ENCODE measurements around the gene TRIP10. TPM values are rescaled to one million over a fixed set of nuclear protein-coding genes. Genes with fewer than 3 reads are reported as not detected.

Gene TRIP10
- total RNA-seq, 1 experiment from 2014 or later = 107 TPM

- H3K27me3 ChIP-seq (replicated peaks; ENCODE audit: control insufficient read depth, insufficient read depth, low read length) = no peaks in the 10 kb centered on the region
- no peak overlapping the region for H3K4me3 Mint-ChIP-seq (ENCODE audit: unreplicated experiment)
- intact Hi-C loops (cut with micrococcal nuclease; ENCODE audit: unreplicated experiment) = no loop called here
- H3K4me1 Mint-ChIP-seq (ENCODE audit: low read depth, unreplicated experiment) = peaks cover 18% of the 10 kb centered on the region
- H3K9me3 ChIP-seq = no peaks in the 10 kb centered on the region
- peaks cover 15% of the 10 kb centered on the region for H3K9me3 Mint-ChIP-seq (ENCODE audit: unreplicated experiment)
- DNase-seq = no peak
- no TSS peak for BruUV-seq (replicated peaks)
- no peak overlapping the region for H3K27ac Mint-ChIP-seq (ENCODE audit: unreplicated experiment)
- peaks cover 11% of the 10 kb centered on the region for H3K4me1 ChIP-seq
- ChIA-PET POLR2A (no interaction called here), CTCF (no interaction called here)
- H3K27me3 Mint-ChIP-seq (ENCODE audit: insufficient read depth, unreplicated experiment) = no peaks in the 10 kb centered on the region
- TF ChIP-seq CTCF (IDR thresholded peaks at IDR 0.05; ENCODE audit: insufficient read depth in 1 of 2, low read depth in 1 of 2, low read length in 1 of 2, severe bottlenecking in 1 of 2, unreplicated experiment in 1 of 2) = no peak
- no peak overlapping the region for H3K4me3 ChIP-seq (ENCODE audit: low read depth, low read length)
- H3K36me3 Mint-ChIP-seq (ENCODE audit: insufficient read depth, unreplicated experiment) = peaks cover 6% of the 10 kb centered on the region
- no peaks in the 10 kb centered on the region for H3K36me3 ChIP-seq (ENCODE audit: control insufficient read depth, insufficient read depth, low read length)
These were observed 20.0 kb upstream of the TRIP10 start for GRCh38 chr19:6719540-6719861.

GRCh38 chr19:6719992-6720368 is 19.5 kb upstream of the TRIP10 start:
- Mint-ChIP-seq H3K4me1 (ENCODE audit: low read depth, unreplicated experiment) (peaks cover 18% of the 10 kb centered on the region), H3K27me3 (ENCODE audit: insufficient read depth, unreplicated experiment) (no peaks in the 10 kb centered on the region), H3K9me3 (ENCODE audit: unreplicated experiment) (peaks cover 15% of the 10 kb centered on the region), H3K36me3 (ENCODE audit: insufficient read depth, unreplicated experiment) (peaks cover 6% of the 10 kb centered on the region), H3K27ac (ENCODE audit: unreplicated experiment) (no peak overlapping the region), H3K4me3 (ENCODE audit: unreplicated experiment) (no peak overlapping the region)
- H3K9me3 ChIP-seq = no peaks in the 10 kb centered on the region
- no peak overlapping the region for H3K4me3 ChIP-seq (ENCODE audit: low read depth, low read length)
- TSS peak; percentile 66 for BruUV-seq (replicated peaks)
- H3K4me1 ChIP-seq = peaks cover 11% of the 10 kb centered on the region
- no peaks in the 10 kb centered on the region for H3K27me3 ChIP-seq (replicated peaks; ENCODE audit: control insufficient read depth, insufficient read depth, low read length)
- H3K36me3 ChIP-seq (ENCODE audit: control insufficient read depth, insufficient read depth, low read length) = no peaks in the 10 kb centered on the region
- no peak for DNase-seq
- POLR2A ChIA-PET = interaction anchor here (0.5 kb wide), 1 partner anchor 32 kb away, joined by 3 read pairs; no protein-coding TSS in a partner anchor
- intact Hi-C loops (cut with micrococcal nuclease; ENCODE audit: unreplicated experiment) = no loop called here
- no peak for TF ChIP-seq CTCF (IDR thresholded peaks at IDR 0.05; ENCODE audit: insufficient read depth in 1 of 2, low read depth in 1 of 2, low read length in 1 of 2, severe bottlenecking in 1 of 2, unreplicated experiment in 1 of 2)
- CTCF ChIA-PET = no interaction called here

- no peaks in the 10 kb centered on the region for H3K27me3 Mint-ChIP-seq (ENCODE audit: insufficient read depth, unreplicated experiment)
- ChIA-PET POLR2A (interaction anchor here (0.5 kb wide), 1 partner anchor 32 kb away, joined by 3 read pairs; no protein-coding TSS in a partner anchor), CTCF (no interaction called here)
- DNase-seq = peak; percentile 32 to 63
- no TSS peak for BruUV-seq (replicated peaks)
- TF ChIP-seq CTCF (IDR thresholded peaks at IDR 0.05; ENCODE audit: insufficient read depth in 1 of 2, low read depth in 1 of 2, low read length in 1 of 2, severe bottlenecking in 1 of 2, unreplicated experiment in 1 of 2) = no peak
- H3K4me3 Mint-ChIP-seq (ENCODE audit: unreplicated experiment) = no peak within 1 kb of the TSS
- peaks cover 6% of the 10 kb centered on the region for H3K36me3 Mint-ChIP-seq (ENCODE audit: insufficient read depth, unreplicated experiment)
- peaks cover 11% of the 10 kb centered on the region for H3K4me1 ChIP-seq
- no peaks in the 10 kb centered on the region for H3K36me3 ChIP-seq (ENCODE audit: control insufficient read depth, insufficient read depth, low read length)
- no peaks in the 10 kb centered on the region for H3K27me3 ChIP-seq (replicated peaks; ENCODE audit: control insufficient read depth, insufficient read depth, low read length)
- no peak within 1 kb of the TSS for H3K27ac Mint-ChIP-seq (ENCODE audit: unreplicated experiment)
- H3K4me1 Mint-ChIP-seq (ENCODE audit: low read depth, unreplicated experiment) = peaks cover 18% of the 10 kb centered on the region
- intact Hi-C loops (cut with micrococcal nuclease; ENCODE audit: unreplicated experiment) = no loop called here
- H3K9me3 Mint-ChIP-seq (ENCODE audit: unreplicated experiment) = peaks cover 15% of the 10 kb centered on the region
- no peaks in the 10 kb centered on the region for H3K9me3 ChIP-seq
- H3K4me3 ChIP-seq (ENCODE audit: low read depth, low read length) = no peak within 1 kb of the TSS
These were observed 18.9 kb upstream of the TRIP10 start, which contains the start of gene C3 for GRCh38 chr19:6720369-6721137. Gene C3, minus strand, starts transcription at chr19:6720650. Its CDS starts 61 bp downstream, at chr19:6720589.
